Progenitor cell of endocrine pancreas (in vitro differentiated cells): ENCODE measurements around the gene TMEFF2. TPM values are rescaled to one million over a fixed set of nuclear protein-coding genes. Genes with fewer than 3 reads are reported as not detected.
"Not testable (repeated sequence)": the region's sequence is repeated elsewhere in the genome, so short reads cannot be mapped to it uniquely, and the experiment has no call there.

Source experiments
- DNase-seq: peaks from one replicate; pipeline ENCODE4 v3.0.0; 2021; ENCODE audit warnings: low spot score; ENCODE audit not compliant: unreplicated experiment
- H3K27ac Mint-ChIP-seq: 2 replicates; pipeline ENCODE4 v1.8.0; 2021; ENCODE audit warnings: mild to moderate bottlenecking, moderate library complexity, mixed read lengths
- H3K27me3 Mint-ChIP-seq: 2 replicates; pipeline ENCODE4 v1.8.0; 2021; ENCODE audit warnings: mixed read lengths
- H3K36me3 Mint-ChIP-seq: 2 replicates; pipeline ENCODE4 v1.8.0; 2022; ENCODE audit warnings: mixed read lengths; ENCODE audit not compliant: insufficient read depth
- H3K4me1 Mint-ChIP-seq: 2 replicates; pipeline ENCODE4 v1.8.0; 2021; ENCODE audit warnings: low read depth, mixed read lengths
- H3K4me3 Mint-ChIP-seq: 2 replicates; pipeline ENCODE4 v1.8.0; 2021; ENCODE audit warnings: low read depth, mild to moderate bottlenecking, moderate library complexity, mixed read lengths
- H3K9me3 Mint-ChIP-seq: 2 replicates; pipeline ENCODE4 v1.8.0; 2021; ENCODE audit warnings: low read depth, mixed read lengths
- total RNA-seq: library from RNA; stranded (reverse); gene quantifications from 2 replicates; pipeline ENCODE4 v1.2.1, GENCODE V29; 2021
- TF ChIP-seq, protein P1 (sequence below): fragments of 200-600 bp; sonication (generic); IDR thresholded peaks from one replicate; pipeline ENCODE4 v1.5.0; 2021; ENCODE audit warnings: antibody characterized with exemption, mild to moderate bottlenecking; ENCODE audit not compliant: unreplicated experiment

The TMEFF2 gene
- total RNA-seq, 1 donor from 2014 or later = 0.50 TPM

DNA sequence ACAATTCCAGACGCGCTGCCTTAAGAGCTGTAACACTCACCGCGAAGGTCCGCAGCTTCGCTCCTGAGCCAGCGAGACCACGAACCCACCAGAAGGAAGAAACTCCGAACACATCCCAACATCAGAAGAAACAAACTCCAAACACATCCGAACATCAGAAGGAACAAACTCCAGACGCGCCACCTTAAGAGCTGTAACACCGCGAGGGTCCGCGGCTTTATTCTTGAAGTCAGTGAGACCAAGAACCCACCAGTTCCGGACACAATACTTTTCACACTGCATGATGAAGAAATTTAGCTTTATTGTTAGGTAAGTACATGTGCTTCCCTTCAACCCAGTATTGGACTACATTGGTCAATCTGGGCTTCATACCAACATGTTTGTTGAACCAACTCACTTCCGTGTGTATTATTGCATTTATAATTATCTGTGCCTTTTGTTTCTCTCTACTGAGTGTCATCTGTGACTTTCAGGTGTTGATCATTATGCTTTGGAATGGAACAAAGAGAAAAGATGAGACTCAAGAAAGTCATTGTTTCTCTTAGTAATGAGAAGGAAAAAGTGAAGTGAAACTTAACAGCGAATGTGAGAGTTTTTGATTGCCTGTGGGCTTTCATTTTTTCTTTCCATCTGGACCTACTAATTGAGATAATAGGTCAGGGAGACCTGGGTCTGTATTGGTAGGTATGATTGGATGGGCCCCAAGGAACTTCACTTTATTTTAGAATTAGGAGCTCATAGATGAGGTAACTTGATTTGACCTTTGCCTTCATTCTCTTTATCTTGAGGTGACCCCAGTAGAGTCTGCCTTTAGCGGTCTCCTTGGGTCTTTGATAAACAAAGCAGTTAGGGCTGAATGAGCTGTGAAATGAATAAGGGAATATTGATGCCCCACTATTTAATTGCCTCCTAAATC lies 271.7 kb downstream of the TMEFF2 start:
- peaks cover 6% of the 10 kb centered on the region for H3K4me1 Mint-ChIP-seq
- DNase-seq = no peak
- H3K4me3 Mint-ChIP-seq = no peak overlapping the region
- TF ChIP-seq, protein P1, sequence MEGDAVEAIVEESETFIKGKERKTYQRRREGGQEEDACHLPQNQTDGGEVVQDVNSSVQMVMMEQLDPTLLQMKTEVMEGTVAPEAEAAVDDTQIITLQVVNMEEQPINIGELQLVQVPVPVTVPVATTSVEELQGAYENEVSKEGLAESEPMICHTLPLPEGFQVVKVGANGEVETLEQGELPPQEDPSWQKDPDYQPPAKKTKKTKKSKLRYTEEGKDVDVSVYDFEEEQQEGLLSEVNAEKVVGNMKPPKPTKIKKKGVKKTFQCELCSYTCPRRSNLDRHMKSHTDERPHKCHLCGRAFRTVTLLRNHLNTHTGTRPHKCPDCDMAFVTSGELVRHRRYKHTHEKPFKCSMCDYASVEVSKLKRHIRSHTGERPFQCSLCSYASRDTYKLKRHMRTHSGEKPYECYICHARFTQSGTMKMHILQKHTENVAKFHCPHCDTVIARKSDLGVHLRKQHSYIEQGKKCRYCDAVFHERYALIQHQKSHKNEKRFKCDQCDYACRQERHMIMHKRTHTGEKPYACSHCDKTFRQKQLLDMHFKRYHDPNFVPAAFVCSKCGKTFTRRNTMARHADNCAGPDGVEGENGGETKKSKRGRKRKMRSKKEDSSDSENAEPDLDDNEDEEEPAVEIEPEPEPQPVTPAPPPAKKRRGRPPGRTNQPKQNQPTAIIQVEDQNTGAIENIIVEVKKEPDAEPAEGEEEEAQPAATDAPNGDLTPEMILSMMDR = no peak
- H3K36me3 Mint-ChIP-seq = peaks cover 1% of the 10 kb centered on the region
- H3K9me3 Mint-ChIP-seq = peaks cover 6% of the 10 kb centered on the region
- H3K27ac Mint-ChIP-seq = peak overlapping the region; percentile 73
- H3K27me3 Mint-ChIP-seq = no peaks in the 10 kb centered on the region

DNA sequence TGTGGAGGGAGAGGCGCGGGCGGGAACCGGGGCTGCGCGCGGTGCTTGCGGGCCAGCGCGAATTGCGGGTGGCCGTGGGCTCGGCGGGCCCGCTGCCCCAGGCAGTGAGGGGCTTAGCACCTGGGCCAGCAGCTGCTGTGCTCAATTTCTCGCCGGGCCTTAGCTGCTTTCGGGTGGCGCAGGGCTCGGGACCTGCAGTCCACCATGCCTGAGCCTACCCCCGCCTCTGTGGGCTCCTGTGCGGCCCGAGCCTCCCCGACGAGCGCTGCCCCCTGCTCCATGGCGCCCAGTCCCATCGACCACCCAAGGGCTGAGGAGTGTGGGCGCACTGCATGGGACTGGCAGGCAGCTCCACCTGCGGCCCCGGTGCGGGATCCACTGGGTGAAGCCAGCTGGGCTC lies 273.1 kb downstream of the TMEFF2 start:
- not testable (repeated sequence) for H3K27me3 Mint-ChIP-seq, H3K4me3 Mint-ChIP-seq, H3K27ac Mint-ChIP-seq, H3K4me1 Mint-ChIP-seq, H3K9me3 Mint-ChIP-seq, H3K36me3 Mint-ChIP-seq, DNase-seq

DNA sequence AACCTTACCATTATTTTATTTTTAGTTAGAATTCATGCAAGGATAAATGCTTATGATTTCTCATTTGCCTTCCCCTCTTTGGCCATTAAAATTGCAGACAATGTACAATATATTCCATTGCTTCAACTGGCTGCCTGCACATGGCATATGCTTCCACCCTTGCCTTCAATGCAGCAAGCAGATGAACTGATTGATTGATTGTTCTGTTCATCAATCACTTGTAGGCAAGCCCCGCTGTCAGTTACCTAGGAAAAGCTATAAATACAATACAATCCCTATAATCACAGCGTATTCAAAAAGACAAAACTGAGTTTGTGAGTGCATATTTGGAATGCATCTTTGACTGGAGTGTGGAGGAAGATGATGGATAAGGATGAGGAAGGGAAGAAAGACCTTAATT lies 274.2 kb downstream of the TMEFF2 start:
- peaks cover 1% of the 10 kb centered on the region for H3K36me3 Mint-ChIP-seq
- H3K9me3 Mint-ChIP-seq = peaks cover 6% of the 10 kb centered on the region
- H3K27ac Mint-ChIP-seq = no peak overlapping the region
- no peaks in the 10 kb centered on the region for H3K27me3 Mint-ChIP-seq
- no peaks in the 10 kb centered on the region for H3K4me1 Mint-ChIP-seq
- H3K4me3 Mint-ChIP-seq = no peak overlapping the region
- DNase-seq = no peak
- TF ChIP-seq, protein P1 = no peak

DNA sequence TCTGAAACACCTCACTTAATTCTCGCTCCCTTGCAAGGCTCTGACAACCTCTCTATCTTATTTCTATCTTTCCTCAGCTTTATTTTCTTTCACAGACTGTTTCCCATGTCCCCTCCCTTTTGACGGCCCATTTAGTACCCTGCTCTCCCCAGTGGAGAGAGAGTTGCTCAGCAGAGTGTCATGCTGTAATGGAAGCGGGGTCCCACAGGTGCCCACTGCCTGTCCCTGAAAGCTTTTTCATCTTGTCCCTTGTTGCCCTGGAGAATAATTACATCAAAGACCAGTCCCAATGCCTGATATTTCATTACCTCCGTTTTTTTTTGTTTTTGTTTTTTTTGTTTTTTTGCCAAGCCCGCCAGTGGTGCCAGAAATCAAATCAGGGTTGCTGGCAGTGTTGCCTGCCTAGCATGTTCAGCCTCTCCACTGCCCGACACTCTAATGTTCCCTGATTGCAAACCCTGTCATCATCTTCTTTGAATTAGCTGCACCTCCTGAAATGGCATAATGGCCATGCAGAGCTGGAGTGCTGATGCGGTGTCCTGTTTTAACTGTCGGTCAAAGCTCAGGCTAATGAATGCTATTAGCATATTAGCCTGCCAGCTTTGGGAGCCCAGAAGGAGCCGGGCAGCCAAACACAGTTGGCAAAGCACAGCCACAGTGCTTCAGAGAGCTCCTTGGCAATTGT lies 276.6 kb downstream of the TMEFF2 start:
- H3K4me3 Mint-ChIP-seq = no peak overlapping the region
- TF ChIP-seq, protein P1 = no peak
- peaks cover 5% of the 10 kb centered on the region for H3K9me3 Mint-ChIP-seq
- H3K4me1 Mint-ChIP-seq = no peaks in the 10 kb centered on the region
- peaks cover 1% of the 10 kb centered on the region for H3K36me3 Mint-ChIP-seq
- H3K27me3 Mint-ChIP-seq = no peaks in the 10 kb centered on the region
- no peak overlapping the region for H3K27ac Mint-ChIP-seq
- no peak for DNase-seq

DNA sequence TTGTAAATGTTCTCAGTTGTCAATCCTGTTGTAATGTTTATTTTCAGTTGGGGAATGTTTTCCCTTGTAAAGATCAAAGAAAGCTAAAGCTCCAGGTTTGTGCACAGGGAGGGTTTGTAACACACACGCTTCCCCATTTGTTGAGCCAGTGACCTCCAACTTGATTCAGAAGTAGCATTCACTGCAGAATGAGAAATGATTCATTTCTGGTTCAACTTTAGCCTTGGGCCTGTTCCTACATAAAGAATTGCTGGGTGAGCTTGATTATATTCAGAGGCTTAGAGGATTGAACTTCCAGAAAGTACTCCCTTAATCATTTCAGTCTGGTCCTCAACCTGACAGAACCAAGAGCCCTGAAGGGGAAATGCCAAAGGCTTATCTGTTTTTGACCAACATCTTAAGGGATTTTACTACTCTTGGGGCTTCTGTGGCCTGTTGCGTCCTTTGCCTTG lies 277.3 kb downstream of the TMEFF2 start:
- H3K27ac Mint-ChIP-seq = no peak overlapping the region

More for the DNA sequence above, 277.3 kb downstream of the TMEFF2 start:
- Mint-ChIP-seq H3K4me1 (peaks cover 2% of the 10 kb centered on the region), H3K27me3 (no peaks in the 10 kb centered on the region), H3K4me3 (no peak overlapping the region), H3K9me3 (peaks cover under 1% of the 10 kb centered on the region), H3K36me3 (no peaks in the 10 kb centered on the region)
- no peak for DNase-seq
- TF ChIP-seq, protein P1 = no peak
